ENCODE results near the gene LRRC40. TPM values are rescaled to one million over a fixed set of nuclear protein-coding genes. Genes with fewer than 3 reads are reported as not detected.

LRRC40 gene
- total RNA-seq (15.9 and 16.5 TPM in 2 replicates), polyA plus RNA-seq (23.5 and 24.2 TPM in 2 replicates), polyA minus RNA-seq (ENCODE audit: low replicate concordance) (1.1 and 1.4 TPM in 2 replicates)
- polyA plus RNA-seq (2012) = 13.1 and 13.6 TPM in 2 replicates

- H3K4me2 ChIP-seq (ENCODE audit: extremely low read depth, insufficient read depth, low read length) = peak within 1 kb of the TSS; percentile 92
- H4K20me1 ChIP-seq (ENCODE audit: control insufficient read depth, extremely low read depth, insufficient read depth, low read length) = no peaks in the 10 kb centered on the region
- no peak for TF ChIP-seq EZH2 (IDR thresholded peaks at IDR 0.05; ENCODE audit: low read length, missing control alignments)
- TF ChIP-seq CTCF (conservative IDR thresholded peaks at IDR 0.05 in 1 of 2, IDR thresholded peaks at IDR 0.05 in 1 of 2; ENCODE audit: low read depth in 1 of 2, low read length in 2 of 2) = no peak
- H3K36me3 ChIP-seq (ENCODE audit: control insufficient read depth, insufficient read depth, low read length) = no peaks in the 10 kb centered on the region
- H3K9me3 ChIP-seq (ENCODE audit: control insufficient read depth, insufficient read depth, low read depth, low read length) = no peaks in the 10 kb centered on the region
- no peaks in the 10 kb centered on the region for H3K27me3 ChIP-seq (ENCODE audit: control insufficient read depth, insufficient read depth, low read length)
- peaks cover 94% of the 10 kb centered on the region for H3K79me2 ChIP-seq (ENCODE audit: control insufficient read depth, insufficient read depth, low read length)
- peak within 1 kb of the TSS; percentile 88 for H2AFZ ChIP-seq (ENCODE audit: low read length)
- peak; percentile 96 for DNase-seq (ENCODE audit: low read depth in 2 of 2)
- peak within 1 kb of the TSS; percentile 70 to 98 (median 82) for H3K4me3 ChIP-seq (replicated peaks in 1 of 4; ENCODE audit: control extremely low read depth in 1 of 4, insufficient read depth in 1 of 4, low read depth in 3 of 4, low read length in 4 of 4)
- H3K4me1 ChIP-seq (ENCODE audit: control insufficient read depth, extremely low read depth, insufficient read depth, low read length) = peaks cover 6% of the 10 kb centered on the region
- H3K9ac ChIP-seq (ENCODE audit: insufficient read depth, low read length) = peak within 1 kb of the TSS; percentile 85
- H3K27ac ChIP-seq (ENCODE audit: insufficient read depth, low read length) = peak within 1 kb of the TSS; percentile 92
These were observed at the start of gene LRRC40 for GRCh38 chr1:70205434-70206118. Gene LRRC40 (minus strand): TSS chr1:70205579. CDS start chr1:70205540, 39 bp downstream.

GRCh38 chr1:70248729-70249128 lies 43.4 kb upstream of the LRRC40 start:
- peaks cover 8% of the 10 kb centered on the region for H3K36me3 ChIP-seq (ENCODE audit: control insufficient read depth, insufficient read depth, low read length)
- H2AFZ ChIP-seq (ENCODE audit: low read length) = no peak overlapping the region
- no peaks in the 10 kb centered on the region for H3K9me3 ChIP-seq (ENCODE audit: control insufficient read depth, insufficient read depth, low read depth, low read length)
- H3K4me1 ChIP-seq (ENCODE audit: control insufficient read depth, extremely low read depth, insufficient read depth, low read length) = no peaks in the 10 kb centered on the region
- TF ChIP-seq CTCF (conservative IDR thresholded peaks at IDR 0.05 in 1 of 2, IDR thresholded peaks at IDR 0.05 in 1 of 2; ENCODE audit: low read depth in 1 of 2, low read length in 2 of 2) (no peak), EZH2 (IDR thresholded peaks at IDR 0.05; ENCODE audit: low read length, missing control alignments) (no peak)
- no peak overlapping the region for H3K9ac ChIP-seq (ENCODE audit: insufficient read depth, low read length)
- H3K4me3 ChIP-seq (replicated peaks in 1 of 4; ENCODE audit: control extremely low read depth in 1 of 4, insufficient read depth in 1 of 4, low read depth in 3 of 4, low read length in 4 of 4) = no peak overlapping the region
- no peaks in the 10 kb centered on the region for H3K79me2 ChIP-seq (ENCODE audit: control insufficient read depth, insufficient read depth, low read length)
- no peaks in the 10 kb centered on the region for H3K27me3 ChIP-seq (ENCODE audit: control insufficient read depth, insufficient read depth, low read length)
- no peak overlapping the region for H3K27ac ChIP-seq (ENCODE audit: insufficient read depth, low read length)
- no peak for DNase-seq (ENCODE audit: low read depth in 2 of 2)
- no peaks in the 10 kb centered on the region for H4K20me1 ChIP-seq (ENCODE audit: control insufficient read depth, extremely low read depth, insufficient read depth, low read length)
- no peak overlapping the region for H3K4me2 ChIP-seq (ENCODE audit: extremely low read depth, insufficient read depth, low read length)

GRCh38 chr1:70247768-70248167 lies 42.4 kb upstream of the LRRC40 start:
- no peaks in the 10 kb centered on the region for H3K27me3 ChIP-seq (ENCODE audit: control insufficient read depth, insufficient read depth, low read length)
- no peak overlapping the region for H2AFZ ChIP-seq (ENCODE audit: low read length)
- no peaks in the 10 kb centered on the region for H3K4me1 ChIP-seq (ENCODE audit: control insufficient read depth, extremely low read depth, insufficient read depth, low read length)
- peaks cover 10% of the 10 kb centered on the region for H3K36me3 ChIP-seq (ENCODE audit: control insufficient read depth, insufficient read depth, low read length)
- no peaks in the 10 kb centered on the region for H3K79me2 ChIP-seq (ENCODE audit: control insufficient read depth, insufficient read depth, low read length)
- H3K9me3 ChIP-seq (ENCODE audit: control insufficient read depth, insufficient read depth, low read depth, low read length) = no peaks in the 10 kb centered on the region
- H3K27ac ChIP-seq (ENCODE audit: insufficient read depth, low read length) = no peak overlapping the region
- TF ChIP-seq EZH2 (IDR thresholded peaks at IDR 0.05; ENCODE audit: low read length, missing control alignments) = no peak
- no peak for TF ChIP-seq CTCF (conservative IDR thresholded peaks at IDR 0.05 in 1 of 2, IDR thresholded peaks at IDR 0.05 in 1 of 2; ENCODE audit: low read depth in 1 of 2, low read length in 2 of 2)
- DNase-seq (ENCODE audit: low read depth in 2 of 2) = no peak
- H3K9ac ChIP-seq (ENCODE audit: insufficient read depth, low read length) = no peak overlapping the region
- no peaks in the 10 kb centered on the region for H4K20me1 ChIP-seq (ENCODE audit: control insufficient read depth, extremely low read depth, insufficient read depth, low read length)
- no peak overlapping the region for H3K4me3 ChIP-seq (replicated peaks in 1 of 4; ENCODE audit: control extremely low read depth in 1 of 4, insufficient read depth in 1 of 4, low read depth in 3 of 4, low read length in 4 of 4)
- no peak overlapping the region for H3K4me2 ChIP-seq (ENCODE audit: extremely low read depth, insufficient read depth, low read length)
